A673 (cell line): ENCODE measurements around the gene TMEM214.

Experiments used
- CTCF ChIP-seq: fragments of 300-800, 200-600 bp; sonication (generic); conservative IDR thresholded peaks from 2 replicates; pipeline ENCODE4 v1.5.1; 2017; ENCODE audit warnings: low read depth, mild to moderate bottlenecking, antibody characterized with exemption, low read length, moderate library complexity, mixed read lengths
- EZH2 ChIP-seq: fragments of 200-600 bp; sonication (generic); IDR thresholded peaks from 2 replicates; pipeline ENCODE4 v1.6.1; 2017; ENCODE audit warnings: borderline replicate concordance, low read depth, mild to moderate bottlenecking, mixed read lengths, antibody characterized with exemption, low read length; ENCODE audit not compliant: poor library complexity, severe bottlenecking

GRCh38 chr2:27008678-27009077 lies 24.1 kb upstream of the TMEM214 start:
- TF ChIP-seq CTCF, result no peak
- no peak for TF ChIP-seq EZH2
